Epithelial cell of proximal tubule (primary cell): ENCODE measurements around the gene GSTM2. TPM values are rescaled to one million over a fixed set of nuclear protein-coding genes. Genes with fewer than 3 reads are reported as not detected.

Source experiments
- DNase-seq: peaks from one replicate; pipeline ENCODE4 v3.0.0-alpha.2; 2011; ENCODE audit warnings: low read depth
- H3K4me3 ChIP-seq: 2 replicates; pipeline ENCODE4 v1.5.1; 2011; ENCODE audit warnings: low read depth, mild to moderate bottlenecking, low read length
- total RNA-seq: library from RNA; depleted of rRNA; stranded (reverse); fragments of >200 nt; gene quantifications from 2 replicates; pipeline ENCODE4 v1.2.3, GENCODE V29; 2015
- TF ChIP-seq, protein P1 (sequence below): conservative IDR thresholded peaks from 2 replicates; pipeline ENCODE4 v1.5.1; 2012; ENCODE audit warnings: low read depth, mild to moderate bottlenecking, low read length

Gene GSTM2
- total RNA-seq, 1 donor from 2014 or later: 8.9 TPM

DNA sequence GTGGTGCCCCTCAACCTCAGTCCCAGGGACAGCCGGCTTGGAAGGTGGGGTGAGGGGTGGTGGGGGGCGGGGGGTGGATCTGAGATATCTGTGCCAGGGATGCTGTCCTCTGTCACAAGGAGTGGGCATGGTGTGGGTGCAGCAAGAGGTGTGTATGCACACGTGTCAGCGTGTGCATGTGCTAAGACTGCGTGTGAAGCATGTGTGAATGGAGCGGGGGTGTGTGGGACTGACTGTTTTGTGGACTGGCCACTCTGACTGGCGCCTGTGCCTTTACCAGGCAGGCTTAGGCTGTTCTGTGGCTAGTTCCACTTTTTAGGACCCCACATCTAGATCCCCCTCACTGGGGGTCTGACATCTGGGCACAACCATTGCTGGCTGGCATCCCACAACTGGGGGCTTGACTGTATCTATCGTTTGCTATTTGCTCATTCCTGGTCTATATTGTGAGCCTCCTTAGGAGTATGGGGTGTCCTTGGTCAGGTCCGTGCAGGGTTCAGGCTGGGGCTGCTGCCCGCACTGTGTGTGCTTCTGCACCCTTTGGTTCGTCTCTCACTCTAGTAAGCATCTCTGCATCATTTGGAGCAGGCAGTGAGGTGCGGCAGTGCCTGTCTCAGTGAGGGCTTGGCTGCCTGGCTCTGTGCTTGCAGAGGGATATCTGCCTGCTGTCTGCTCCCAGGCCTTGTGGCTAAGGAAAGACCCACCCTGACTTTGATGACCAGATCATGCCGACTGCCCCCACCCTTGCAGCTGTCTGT, 46.3 kb upstream of the GSTM2 start:
- no peak for DNase-seq
- peak overlapping the region; percentile 91 for H3K4me3 ChIP-seq
- TF ChIP-seq, protein P1, sequence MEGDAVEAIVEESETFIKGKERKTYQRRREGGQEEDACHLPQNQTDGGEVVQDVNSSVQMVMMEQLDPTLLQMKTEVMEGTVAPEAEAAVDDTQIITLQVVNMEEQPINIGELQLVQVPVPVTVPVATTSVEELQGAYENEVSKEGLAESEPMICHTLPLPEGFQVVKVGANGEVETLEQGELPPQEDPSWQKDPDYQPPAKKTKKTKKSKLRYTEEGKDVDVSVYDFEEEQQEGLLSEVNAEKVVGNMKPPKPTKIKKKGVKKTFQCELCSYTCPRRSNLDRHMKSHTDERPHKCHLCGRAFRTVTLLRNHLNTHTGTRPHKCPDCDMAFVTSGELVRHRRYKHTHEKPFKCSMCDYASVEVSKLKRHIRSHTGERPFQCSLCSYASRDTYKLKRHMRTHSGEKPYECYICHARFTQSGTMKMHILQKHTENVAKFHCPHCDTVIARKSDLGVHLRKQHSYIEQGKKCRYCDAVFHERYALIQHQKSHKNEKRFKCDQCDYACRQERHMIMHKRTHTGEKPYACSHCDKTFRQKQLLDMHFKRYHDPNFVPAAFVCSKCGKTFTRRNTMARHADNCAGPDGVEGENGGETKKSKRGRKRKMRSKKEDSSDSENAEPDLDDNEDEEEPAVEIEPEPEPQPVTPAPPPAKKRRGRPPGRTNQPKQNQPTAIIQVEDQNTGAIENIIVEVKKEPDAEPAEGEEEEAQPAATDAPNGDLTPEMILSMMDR: no peak

DNA sequence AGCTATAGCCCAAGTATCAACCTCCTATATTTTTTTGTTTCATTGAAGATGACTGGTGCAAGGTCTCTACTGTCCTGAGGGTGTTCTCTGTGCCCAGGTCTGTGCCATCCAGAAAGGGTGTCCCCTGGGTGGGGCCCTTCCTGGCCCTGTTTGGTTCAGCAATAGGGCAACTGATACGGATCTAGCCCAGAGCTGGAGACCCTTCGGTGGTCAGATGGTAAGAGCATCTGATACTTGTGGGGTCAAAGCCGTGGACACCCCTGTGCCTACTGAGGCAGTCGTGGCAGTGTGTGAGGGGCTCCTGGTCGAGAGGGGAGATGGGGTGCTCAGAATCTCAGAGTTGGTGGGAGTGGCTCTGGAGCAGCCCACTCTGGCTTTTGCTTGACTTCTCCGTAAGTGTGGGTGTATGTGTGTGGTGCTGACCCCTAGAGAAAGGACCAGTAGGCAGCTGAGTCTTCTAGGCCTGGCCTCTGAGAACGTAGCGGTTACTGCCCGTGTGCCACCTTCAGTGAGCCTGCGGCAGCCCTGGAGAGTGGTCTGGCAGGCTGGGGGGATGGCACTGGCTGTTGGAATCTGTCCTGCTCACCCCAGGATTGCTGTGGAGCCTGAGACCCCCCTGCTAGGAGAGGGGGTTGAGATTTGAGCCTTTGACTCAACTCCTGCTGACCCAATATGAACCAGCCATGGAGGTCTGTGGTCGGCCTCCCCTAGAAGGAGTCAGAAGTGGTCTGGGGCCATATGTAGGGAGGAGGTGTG, 45.5 kb upstream of the GSTM2 start:
- H3K4me3 ChIP-seq: peak overlapping the region; percentile 91
- DNase-seq: no peak
- TF ChIP-seq, protein P1: no peak

DNA sequence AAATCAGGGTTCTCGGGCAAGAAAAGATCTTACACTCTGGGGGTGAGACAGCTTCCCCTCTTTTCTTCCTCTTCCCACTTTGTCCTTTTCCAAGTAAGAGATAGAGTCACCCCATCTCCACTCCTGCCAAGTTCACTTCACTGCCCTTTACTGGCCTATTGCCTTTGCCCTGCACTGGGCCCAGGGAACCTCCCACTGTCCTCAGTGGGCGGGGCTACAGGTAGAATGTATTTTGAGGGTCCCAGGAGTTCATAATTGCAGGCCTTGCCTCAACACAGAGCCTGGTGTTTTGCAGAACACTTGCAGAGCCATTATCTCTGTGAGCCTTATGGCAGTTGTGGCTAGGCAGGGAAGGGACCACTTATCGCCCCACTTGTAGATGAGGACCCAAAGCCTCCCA, 45.0 kb upstream of the GSTM2 start:
- TF ChIP-seq, protein P1: no peak
- no peak for DNase-seq
- no peak overlapping the region for H3K4me3 ChIP-seq

DNA sequence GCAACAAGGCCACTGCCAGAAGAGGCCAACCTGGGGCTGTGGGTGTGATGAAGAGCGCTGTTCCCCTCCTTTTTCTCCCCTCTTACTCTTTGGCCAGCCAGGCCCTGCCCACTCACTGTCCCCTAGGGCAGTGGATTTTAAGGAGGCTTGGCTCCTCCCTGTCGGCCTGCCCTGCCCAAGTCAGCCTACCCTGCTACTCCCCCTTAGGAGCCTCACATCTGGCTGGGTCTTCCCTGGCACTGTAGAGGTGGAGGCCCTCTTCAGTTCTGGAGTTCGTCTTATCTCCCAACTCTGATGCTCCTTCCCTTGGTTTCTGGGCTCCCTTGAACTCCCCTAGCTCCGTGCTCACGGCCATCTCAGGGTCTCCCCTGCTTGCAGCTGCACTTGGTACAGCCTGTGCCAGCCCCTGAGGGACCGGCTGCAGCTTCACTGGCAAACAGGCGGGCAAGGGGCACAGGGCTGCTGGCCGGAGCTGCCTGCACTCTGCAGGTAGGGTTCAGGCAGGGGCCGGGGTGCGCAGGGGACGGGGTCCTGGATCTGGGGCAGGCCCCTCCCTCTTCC, 44.2 kb upstream of the GSTM2 start:
- TF ChIP-seq, protein P1: no peak
- H3K4me3 ChIP-seq: no peak overlapping the region
- no peak for DNase-seq

DNA sequence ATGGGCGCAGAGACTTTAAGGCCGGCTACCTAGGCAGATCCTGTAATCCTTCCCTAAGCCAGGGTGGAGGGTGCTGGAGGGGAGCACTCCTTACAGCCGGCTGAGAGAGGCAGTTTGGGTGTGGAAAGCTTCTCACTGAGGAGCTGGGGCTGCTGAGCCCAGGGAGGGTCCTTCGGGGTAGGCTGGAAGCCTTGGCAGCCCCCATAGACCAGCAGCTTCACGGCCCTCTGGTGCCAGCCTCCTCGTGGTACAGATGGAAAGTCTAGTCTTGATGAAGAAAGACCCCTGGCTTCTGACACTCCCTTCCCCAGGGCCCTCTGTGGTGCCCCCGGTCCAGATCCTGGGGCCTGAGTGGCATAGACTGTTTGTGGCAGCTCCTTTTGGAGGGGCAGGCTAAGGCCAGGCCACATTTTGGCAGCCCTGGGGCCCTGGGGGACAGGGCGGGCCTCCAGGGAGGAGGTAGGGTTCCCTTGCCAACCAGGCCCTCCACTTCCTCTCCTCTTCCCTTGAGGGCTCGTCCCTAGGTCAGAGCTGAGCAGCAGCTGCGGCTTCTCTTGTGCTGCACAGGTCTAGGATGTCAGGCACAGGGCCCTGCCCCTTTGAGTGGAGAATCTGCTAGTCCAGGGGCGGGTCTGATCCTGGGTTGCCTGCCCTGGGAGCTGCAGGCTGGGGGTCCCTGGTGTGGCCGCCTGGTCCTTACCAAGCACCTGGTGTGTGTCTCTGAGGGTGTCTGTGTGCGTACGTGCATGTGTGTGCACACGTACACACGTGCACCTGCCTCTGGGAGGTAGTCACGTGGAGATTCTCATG, 43.5 kb upstream of the GSTM2 start:
- no peak for DNase-seq
- TF ChIP-seq, protein P1: no peak
- H3K4me3 ChIP-seq: no peak overlapping the region

DNA sequence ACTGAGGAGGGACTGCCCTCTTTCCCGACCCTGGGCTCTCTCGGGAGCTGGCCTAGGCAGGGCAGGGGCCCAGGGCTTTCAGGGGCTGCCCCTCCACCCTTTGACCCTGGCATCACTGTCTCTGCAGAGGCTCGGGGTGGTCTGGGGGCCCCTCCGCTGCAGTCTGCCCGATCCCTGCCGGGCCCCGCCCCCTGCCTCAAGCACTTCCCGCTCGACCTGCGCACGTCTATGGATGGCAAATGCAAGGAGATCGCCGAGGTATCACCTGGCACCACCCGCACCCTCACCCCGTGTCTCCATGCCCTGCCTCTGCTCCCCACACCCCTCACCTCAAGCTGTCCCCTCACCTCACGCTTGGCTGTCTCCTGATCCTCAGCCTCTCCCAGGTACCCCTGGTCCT, 42.7 kb upstream of the GSTM2 start:
- TF ChIP-seq, protein P1: no peak
- DNase-seq: no peak
- H3K4me3 ChIP-seq: no peak overlapping the region
